Upper lobe of left lung (tissue), 6 donors: ENCODE data around the gene SOWAHC. TPM values are rescaled to one million over a fixed set of nuclear protein-coding genes. Genes with fewer than 3 reads are reported as not detected.
A peak's percentile ranks its signal among the peaks of the same experiment; 100 is the strongest.
"Not testable (repeated sequence)": the region's sequence is repeated elsewhere in the genome, so short reads cannot be mapped to it uniquely, and the experiment has no call there.

Source experiments
- ATAC-seq, 2 donors: fragments of 200-7000 bp; cut with Tn5 transposase; one replicate each; pipeline ENCODE4 v1.9.1; 2022; ENCODE audit warnings: mild to moderate bottlenecking in 2 of 2, moderate library complexity in 2 of 2; ENCODE audit not compliant: low FRiP score in 2 of 2
- DNase-seq, 2 donors: peaks; one replicate each; pipeline ENCODE4 v3.0.0-alpha.2; 2019 to 2020
- H3K27ac ChIP-seq, 4 donors: fragments of 200-600 bp; sonication (generic); one replicate each; pipeline ENCODE4 v1.5.1; 2016 to 2019
- H3K27me3 ChIP-seq, 4 donors: fragments of 200-600 bp; sonication (generic); one replicate each; pipeline ENCODE4 v1.5.1; 2017 to 2019
- H3K36me3 ChIP-seq, 4 donors: fragments of 200-600 bp; sonication (generic); one replicate each; pipeline ENCODE4 v1.5.1; 2016 to 2019
- H3K4me1 ChIP-seq, 4 donors: fragments of 200-600 bp; sonication (generic); one replicate each; pipeline ENCODE4 v1.5.1; 2018 to 2019
- H3K4me3 ChIP-seq, 4 donors: fragments of 200-600 bp; sonication (generic); one replicate each; pipeline ENCODE4 v1.5.1; 2017 to 2019; ENCODE audit warnings: mild to moderate bottlenecking in 2 of 4, moderate library complexity in 1 of 4
- H3K9me3 ChIP-seq, 4 donors: fragments of 200-600 bp; sonication (generic); one replicate each; pipeline ENCODE4 v1.5.1; 2018 to 2019
- EP300 ChIP-seq, 4 donors: sonication (generic); formaldehyde crosslinking; IDR thresholded peaks; one replicate each; pipeline ENCODE4 v1.5.1; 2017; ENCODE audit warnings: antibody characterized with exemption in 4 of 4, control low read depth in 2 of 4
- POLR2A ChIP-seq, 4 donors: fragments of 450-650 bp; IDR thresholded peaks; one replicate each; pipeline ENCODE4 v1.5.1; 2016 to 2017; ENCODE audit warnings: antibody characterized with exemption in 4 of 4, mild to moderate bottlenecking in 2 of 4
- POLR2AphosphoS5 ChIP-seq, 2 donors: sonication (generic); formaldehyde crosslinking; IDR thresholded peaks; one replicate each; pipeline ENCODE4 v1.5.1; 2017; ENCODE audit warnings: antibody characterized with exemption in 2 of 2
- WGBS, 2 donors: methylation state at CpG; one replicate each; pipeline ENCODE4 v1.1.5; 2017 to 2018; 5-methylcytosine and 5-hydroxymethylcytosine counted together
- total RNA-seq, 6 donors: library from RNA; depleted of rRNA in 4 of 6; stranded (reverse); fragments of >200 nt in 4 of 6; gene quantifications; one replicate each; pipeline versions ENCODE4 v1.1.0 to v1.2.1, GENCODE V29; 2016 to 2021
- TF ChIP-seq, protein P1 (sequence below), 6 experiments: fragments of 450-650 bp in 4 of 6; fragments of 200-600 bp in 2 of 6; sonication (generic) in 2 of 6; IDR thresholded peaks; one replicate each; pipeline ENCODE4 v1.5.1; 2016 to 2019; ENCODE audit warnings: antibody characterized with exemption in 6 of 6
- donor health status: DM: no; HTN: no; CAD: no; lungs with moderate emphysema.
- donor health status: DM: no; HTN: yes; CAD: no; lungs with severe emphysema.

Gene SOWAHC
- total RNA-seq, 6 donors from 2014 or later = 17.8 to 30.7 (median 24.7) TPM

DNA sequence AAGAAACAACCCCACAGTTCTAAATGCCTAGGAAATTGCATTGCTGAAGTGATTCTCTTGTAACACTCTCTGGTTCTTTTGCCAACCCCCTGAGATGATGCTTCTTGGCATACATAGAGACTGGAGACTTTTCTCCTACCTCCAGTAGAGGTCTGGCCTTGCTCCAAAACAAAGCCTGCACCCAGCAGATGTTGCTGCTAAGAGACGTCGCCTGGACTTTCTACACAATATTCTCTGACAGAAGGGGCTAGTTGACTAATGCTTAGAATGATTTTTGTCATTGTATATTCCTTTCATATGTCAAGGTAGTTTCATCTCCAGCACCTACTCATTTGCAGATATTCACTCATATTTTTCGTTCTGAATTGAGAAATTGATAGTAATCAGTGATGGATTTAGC lies 24.6 kb downstream of the SOWAHC start:
- WGBS, 2 donors = 68 to 80% methylated on average over 3 of the region's 3 CpGs
- Histone ChIP-seq H3K9me3 (no peaks in the 10 kb centered on the region), H3K27me3 (no peaks in the 10 kb centered on the region), H3K27ac (no peak overlapping the region), H3K4me3 (no peak overlapping the region), H3K36me3 (no peaks in the 10 kb centered on the region), H3K4me1 (peaks cover 0 to 15% (median 12%) of the 10 kb centered on the region in 4 donors)
- TF ChIP-seq, protein P1, sequence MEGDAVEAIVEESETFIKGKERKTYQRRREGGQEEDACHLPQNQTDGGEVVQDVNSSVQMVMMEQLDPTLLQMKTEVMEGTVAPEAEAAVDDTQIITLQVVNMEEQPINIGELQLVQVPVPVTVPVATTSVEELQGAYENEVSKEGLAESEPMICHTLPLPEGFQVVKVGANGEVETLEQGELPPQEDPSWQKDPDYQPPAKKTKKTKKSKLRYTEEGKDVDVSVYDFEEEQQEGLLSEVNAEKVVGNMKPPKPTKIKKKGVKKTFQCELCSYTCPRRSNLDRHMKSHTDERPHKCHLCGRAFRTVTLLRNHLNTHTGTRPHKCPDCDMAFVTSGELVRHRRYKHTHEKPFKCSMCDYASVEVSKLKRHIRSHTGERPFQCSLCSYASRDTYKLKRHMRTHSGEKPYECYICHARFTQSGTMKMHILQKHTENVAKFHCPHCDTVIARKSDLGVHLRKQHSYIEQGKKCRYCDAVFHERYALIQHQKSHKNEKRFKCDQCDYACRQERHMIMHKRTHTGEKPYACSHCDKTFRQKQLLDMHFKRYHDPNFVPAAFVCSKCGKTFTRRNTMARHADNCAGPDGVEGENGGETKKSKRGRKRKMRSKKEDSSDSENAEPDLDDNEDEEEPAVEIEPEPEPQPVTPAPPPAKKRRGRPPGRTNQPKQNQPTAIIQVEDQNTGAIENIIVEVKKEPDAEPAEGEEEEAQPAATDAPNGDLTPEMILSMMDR (IDR thresholded peaks at IDR 0.05) = no peak
- DNase-seq (no peak), ATAC-seq (no peak)

DNA sequence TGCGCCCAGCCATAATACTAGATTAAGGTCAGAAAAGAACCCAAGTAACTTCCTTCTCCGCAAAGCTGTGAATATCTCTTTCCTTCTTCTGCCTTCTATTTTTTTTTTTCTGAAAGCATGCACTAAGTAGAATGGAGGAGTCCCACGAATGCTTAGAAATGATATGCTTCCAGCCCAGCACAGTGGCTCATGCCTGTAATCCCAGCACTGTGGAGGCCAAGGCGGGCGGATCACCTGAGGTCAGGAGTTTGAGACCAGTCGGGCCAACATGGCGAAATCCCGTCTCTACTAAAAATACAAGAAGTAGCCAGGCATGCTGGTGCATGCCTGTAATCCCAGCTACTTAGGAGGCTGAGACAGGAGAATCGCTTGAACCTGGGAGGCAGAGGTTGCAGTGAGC lies 25.8 kb downstream of the SOWAHC start:
- 95 to 97% methylated on average over 9 of the region's 9 CpGs for WGBS, 2 donors
- H3K27ac ChIP-seq, ATAC-seq, H3K27me3 ChIP-seq, H3K4me3 ChIP-seq, H3K9me3 ChIP-seq, DNase-seq, H3K36me3 ChIP-seq: not testable (repeated sequence)
- H3K4me1 ChIP-seq = peaks cover 0 to 26% (median 24%) of the 10 kb centered on the region in 4 donors

- TF ChIP-seq POLR2A (IDR thresholded peaks at IDR 0.05) (no peak), EP300 (IDR thresholded peaks at IDR 0.05) (no peak), POLR2AphosphoS5 (IDR thresholded peaks at IDR 0.05) (no peak)
- TF ChIP-seq, protein P1 (IDR thresholded peaks at IDR 0.05) = no peak
- Histone ChIP-seq H3K36me3 (no peaks in the 10 kb centered on the region), H3K27me3 (no peaks in the 10 kb centered on the region), H3K27ac (peak overlapping the region; percentile 54 to 79 (median 61)), H3K9me3 (no peaks in the 10 kb centered on the region), H3K4me3 (no peak overlapping the region), H3K4me1 (peaks cover 0 to 16% (median 15%) of the 10 kb centered on the region in 4 donors)
- 46 to 54% methylated on average over 9 to 12 of the region's 12 CpGs for WGBS, 2 donors
- peak in 1 of 2 donors; percentile 40 for DNase-seq
- ATAC-seq = peak; percentile 27 to 64
Observed at GRCh38 chr2:109644571-109645275, 30.6 kb downstream of the SOWAHC start.

DNA sequence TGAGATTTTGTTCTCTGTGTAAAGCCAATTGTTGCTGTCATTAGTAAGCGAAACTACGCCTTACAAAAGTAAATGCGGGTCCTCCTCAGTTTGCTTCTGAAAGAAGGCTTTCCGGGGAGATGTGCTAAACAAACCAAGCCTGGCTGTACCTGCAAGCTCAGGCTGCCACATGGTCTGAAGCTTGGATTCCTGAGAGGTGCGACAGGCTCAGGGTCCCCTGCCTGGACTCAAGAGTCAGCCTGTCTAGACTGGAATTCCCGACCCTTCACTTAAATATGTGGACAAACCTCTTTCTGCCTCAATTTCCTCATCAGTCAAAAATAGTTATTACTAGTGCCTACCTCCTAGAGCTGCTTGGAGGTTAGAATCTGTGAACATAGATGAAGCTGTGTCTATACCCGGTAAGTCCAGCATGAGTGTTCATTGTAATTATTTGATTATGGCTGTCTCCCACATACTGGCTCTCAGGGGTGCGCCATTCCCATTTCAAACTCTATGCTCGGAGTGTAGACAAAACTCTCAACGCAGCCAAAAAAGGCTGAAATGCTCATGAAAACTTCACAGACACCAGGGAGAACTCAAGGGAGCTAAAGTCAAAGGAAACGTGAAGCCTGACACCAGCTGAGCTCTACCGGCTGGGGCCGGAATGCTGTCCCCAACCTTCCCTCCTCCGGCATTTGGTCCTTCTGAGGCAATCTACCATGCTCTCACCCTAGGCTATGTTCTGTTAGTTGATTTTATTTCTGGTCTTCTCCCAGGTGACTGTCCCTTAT lies 31.4 kb downstream of the SOWAHC start:
- ATAC-seq (no peak), DNase-seq (no peak)
- Histone ChIP-seq H3K27ac (peak overlapping the region in 1 of 4 donors; percentile 67), H3K9me3 (no peaks in the 10 kb centered on the region), H3K4me1 (peaks cover 0 to 16% (median 15%) of the 10 kb centered on the region in 4 donors), H3K27me3 (no peaks in the 10 kb centered on the region), H3K36me3 (no peaks in the 10 kb centered on the region), H3K4me3 (no peak overlapping the region)
- TF ChIP-seq EP300 (IDR thresholded peaks at IDR 0.05) (no peak), POLR2A (IDR thresholded peaks at IDR 0.05) (no peak), POLR2AphosphoS5 (IDR thresholded peaks at IDR 0.05) (no peak)
- TF ChIP-seq, protein P1 (IDR thresholded peaks at IDR 0.05) = no peak
- WGBS, 2 donors = 91 to 93% methylated on average over 14 of the region's 14 CpGs

GRCh38 chr2:109646961-109647360 lies 32.8 kb downstream of the SOWAHC start:
- DNase-seq (no peak), ATAC-seq (no peak)
- H3K4me3 ChIP-seq = no peak overlapping the region
- H3K36me3 ChIP-seq = no peaks in the 10 kb centered on the region
- no peak for TF ChIP-seq EP300 (IDR thresholded peaks at IDR 0.05)
- TF ChIP-seq POLR2A (IDR thresholded peaks at IDR 0.05) = no peak
- TF ChIP-seq POLR2AphosphoS5 (IDR thresholded peaks at IDR 0.05) = no peak
- H3K27ac ChIP-seq = no peak overlapping the region
- WGBS, 2 donors = 93 to 94% methylated on average over 8 of the region's 8 CpGs
- H3K9me3 ChIP-seq = no peaks in the 10 kb centered on the region
- H3K4me1 ChIP-seq = peaks cover 0 to 16% (median 15%) of the 10 kb centered on the region in 4 donors
- no peaks in the 10 kb centered on the region for H3K27me3 ChIP-seq
